GM21723 (cell line): ENCODE results near the gene SPOCK2.
"Not testable (repeated sequence)": the region's sequence is repeated elsewhere in the genome, so short reads cannot be mapped to it uniquely, and the experiment has no call there.

ENCODE experiments used
- ATAC-seq: cut with Tn5 transposase; IDR thresholded peaks from one replicate; pipeline ENCODE4 v1.9.1; 2021; ENCODE audit warnings: mild to moderate bottlenecking, moderate library complexity; ENCODE audit not compliant: unreplicated experiment

The SPOCK2 gene

GRCh38 chr10:72087969-72088888 is at the start of gene SPOCK2:
Gene SPOCK2, minus strand, starts transcription at chr10:72088551. Its CDS starts 223 bp downstream, at chr10:72088328.
- ATAC-seq, result no peak

- no peak for ATAC-seq
Observed at GRCh38 chr10:72137583-72137982, 49.2 kb upstream of the SPOCK2 start.

DNA sequence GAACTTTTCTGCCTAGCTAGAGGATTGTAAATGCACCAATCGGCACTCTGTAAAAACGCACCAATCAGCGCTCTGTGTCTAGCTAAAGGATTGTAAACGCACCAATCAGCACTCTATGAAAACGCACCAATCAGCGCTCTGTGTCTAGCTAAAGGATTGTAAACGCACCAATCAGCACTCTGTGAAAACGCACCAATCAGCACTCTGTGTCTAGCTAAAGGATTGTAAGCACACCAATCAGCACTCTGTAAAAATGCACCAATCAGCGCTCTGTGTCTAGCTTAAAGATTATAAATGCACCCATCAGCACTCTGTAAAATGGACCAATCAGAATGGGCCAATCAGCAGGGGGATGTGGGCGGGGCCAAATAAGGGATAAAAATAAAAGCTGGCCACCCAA is 47.9 kb upstream of the SPOCK2 start:
- ATAC-seq, result not testable (repeated sequence)

DNA sequence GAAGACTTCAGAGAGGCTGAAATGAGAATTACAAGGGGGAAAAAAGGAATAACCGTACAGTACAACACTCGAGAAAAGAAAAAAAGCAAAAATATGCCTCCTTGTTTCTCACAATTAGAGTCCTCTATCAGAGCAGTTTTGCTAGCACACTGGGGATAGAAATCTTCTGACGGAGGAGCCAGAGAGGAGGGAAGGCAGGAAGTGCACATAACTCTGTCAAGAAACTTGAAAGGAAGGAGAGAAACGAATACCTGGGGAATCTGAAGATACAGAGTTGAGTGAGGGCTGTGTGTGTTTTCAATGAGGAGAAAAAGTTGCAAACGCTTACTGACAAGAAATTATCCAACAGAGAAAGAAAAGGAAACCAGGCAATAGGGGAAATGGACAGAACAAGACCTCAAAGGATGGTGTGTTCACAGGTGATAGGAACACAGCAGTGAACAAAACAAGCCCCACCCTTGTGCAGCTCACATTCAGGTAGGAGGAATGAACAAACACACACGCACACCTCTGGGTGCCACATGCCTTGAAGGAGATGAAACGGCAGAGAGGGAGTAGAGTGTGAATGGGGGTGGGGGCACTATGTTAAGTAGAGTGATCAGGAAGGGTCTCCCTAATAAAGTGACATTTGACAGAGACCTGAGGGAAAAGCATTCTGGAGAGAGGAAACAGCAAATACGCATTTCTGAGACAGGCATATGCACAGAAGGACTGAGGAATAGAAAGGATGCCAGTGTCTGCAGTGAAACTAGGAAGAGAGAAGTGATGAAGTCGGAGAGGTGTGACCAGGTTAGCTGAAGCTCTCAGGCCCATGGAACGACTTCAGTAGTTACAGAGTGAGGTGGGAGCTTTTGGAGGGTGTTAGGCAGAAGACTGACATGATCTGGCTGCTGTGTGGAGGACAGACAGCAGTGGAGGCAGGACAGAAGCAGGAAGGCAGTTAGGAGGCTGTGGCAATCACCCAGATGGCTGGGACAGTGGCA is 46.7 kb upstream of the SPOCK2 start:
- no peak for ATAC-seq

DNA sequence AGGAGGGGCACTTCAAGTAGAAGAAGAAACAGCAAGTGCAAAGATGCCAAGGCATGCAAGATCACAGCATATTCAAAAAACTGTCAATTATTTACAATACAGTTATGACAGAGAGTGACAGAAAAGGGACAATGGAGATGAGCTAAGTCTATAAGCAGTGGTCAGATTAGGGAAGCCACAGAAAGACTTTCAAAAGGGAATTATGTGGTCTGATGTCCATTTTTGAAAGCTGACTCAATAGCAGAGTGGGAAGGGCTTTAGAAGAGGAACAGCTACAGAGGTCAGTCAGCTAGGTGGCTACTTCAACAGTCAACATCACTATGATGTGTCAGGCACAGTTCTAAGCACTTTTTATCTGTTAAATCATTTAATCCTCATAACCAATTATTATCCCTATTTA is 45.2 kb upstream of the SPOCK2 start:
- peak; percentile 62 for ATAC-seq

GRCh38 chr10:72132854-72133253 is 44.5 kb upstream of the SPOCK2 start:
- ATAC-seq, result peak; percentile 5

GRCh38 chr10:72127571-72127970 is 39.2 kb upstream of the SPOCK2 start:
- ATAC-seq, result no peak

GRCh38 chr10:72126872-72127232 is 38.5 kb upstream of the SPOCK2 start:
- ATAC-seq, result no peak

GRCh38 chr10:72126184-72126871 is 38.0 kb upstream of the SPOCK2 start:
- ATAC-seq, result no peak

DNA sequence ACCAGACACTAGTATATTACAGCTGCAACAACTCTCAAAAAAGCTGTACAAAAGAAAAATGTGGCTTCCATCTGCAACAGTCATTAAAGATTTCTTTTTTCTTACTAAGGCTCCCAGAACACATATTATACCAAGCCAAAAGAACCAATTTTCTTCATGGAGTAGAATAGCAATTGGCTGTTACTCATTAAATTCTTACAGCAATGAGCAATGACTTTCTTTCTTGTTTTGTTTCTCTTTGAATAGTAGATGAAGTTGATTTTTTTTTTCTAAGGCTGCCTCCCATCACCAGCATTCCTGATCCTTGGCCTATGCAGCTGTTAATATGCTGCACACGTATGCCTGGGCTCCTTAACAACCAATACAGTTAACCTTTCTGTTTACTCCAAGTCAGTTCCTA is 36.6 kb upstream of the SPOCK2 start:
- ATAC-seq, result no peak

GRCh38 chr10:72124381-72124780 is 36.0 kb upstream of the SPOCK2 start:
- ATAC-seq, result no peak

- no peak for ATAC-seq
Observed at GRCh38 chr10:72123616-72124015, 35.3 kb upstream of the SPOCK2 start.

GRCh38 chr10:72122221-72122620 is 33.9 kb upstream of the SPOCK2 start:
- no peak for ATAC-seq

DNA sequence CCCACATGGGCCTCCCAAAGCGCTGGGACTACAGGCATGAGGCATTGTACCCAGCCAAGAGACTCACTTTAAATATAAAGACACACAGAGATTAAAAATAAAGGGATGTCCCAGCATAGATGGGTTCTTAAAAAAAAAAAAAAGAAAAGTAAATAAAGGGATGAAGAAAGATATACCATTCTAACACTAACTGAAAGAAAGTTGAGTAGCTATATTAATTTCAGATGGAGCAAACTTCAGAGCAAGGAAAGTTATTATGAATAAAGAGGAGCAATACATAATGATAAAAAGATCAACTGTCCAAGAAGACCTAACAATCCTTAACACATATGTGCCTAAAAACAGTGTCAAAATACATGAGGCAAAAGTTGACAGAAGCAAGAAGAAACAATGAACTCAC is 33.0 kb upstream of the SPOCK2 start:
- ATAC-seq, result no peak

DNA sequence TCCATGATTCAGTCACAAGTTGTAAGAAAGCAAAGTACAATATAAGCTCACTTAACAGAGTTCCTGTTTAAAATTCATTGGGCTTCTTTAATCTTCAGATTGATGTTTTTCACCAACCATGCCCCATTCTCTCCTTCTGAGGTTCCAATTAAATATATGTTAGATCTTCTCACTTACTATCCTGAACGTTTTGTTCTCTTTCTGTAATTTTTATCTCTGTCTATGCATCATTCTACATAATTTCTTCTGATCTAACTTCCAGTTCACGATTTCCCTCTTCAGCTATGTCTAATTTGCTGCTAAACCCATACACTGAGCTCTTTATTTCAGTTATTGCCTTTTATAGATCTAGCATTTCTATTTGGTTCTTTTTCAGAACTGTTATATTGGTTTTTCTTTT is 28.0 kb upstream of the SPOCK2 start:
- no peak for ATAC-seq

DNA sequence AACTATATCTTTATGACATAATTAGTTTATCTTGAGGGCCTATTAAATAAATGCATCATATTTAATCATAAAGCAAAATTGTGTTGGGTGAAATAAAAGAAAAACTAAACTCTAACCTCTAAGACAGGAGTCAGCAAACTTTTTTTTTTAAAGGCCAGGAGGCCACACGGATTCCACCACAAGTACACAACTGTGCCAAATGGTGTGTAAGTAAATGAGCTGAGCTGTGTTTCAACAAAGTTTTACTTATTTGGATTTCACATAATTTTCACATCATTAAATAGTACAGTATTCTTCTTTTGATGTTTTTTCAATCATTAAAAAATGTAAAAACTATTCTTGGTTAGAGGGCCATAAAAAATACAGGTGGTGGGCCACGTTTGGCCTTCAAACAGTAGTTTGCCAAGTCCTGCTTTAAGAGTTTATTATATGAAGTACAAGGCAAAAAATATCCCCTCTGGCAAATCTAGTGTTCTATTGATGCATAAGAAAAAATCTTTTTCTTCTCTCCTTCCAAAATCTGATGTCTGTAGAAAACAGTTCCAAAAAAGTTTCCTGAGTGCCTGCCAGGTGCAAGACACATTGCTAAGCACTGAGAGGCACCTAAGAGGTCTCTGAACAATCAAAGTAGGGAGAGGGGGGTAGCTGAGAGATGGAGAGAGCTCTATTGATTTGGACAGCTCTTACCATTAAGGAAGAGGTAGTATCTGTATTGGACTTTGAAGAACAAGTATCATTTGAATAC is 26.5 kb upstream of the SPOCK2 start:
- ATAC-seq, result no peak

GRCh38 chr10:72110673-72111401 is 22.5 kb upstream of the SPOCK2 start:
- ATAC-seq, result no peak

- no peak for ATAC-seq
Observed at GRCh38 chr10:72109636-72110157, 21.3 kb upstream of the SPOCK2 start.

- ATAC-seq, result no peak
Observed at GRCh38 chr10:72108830-72109635, 20.7 kb upstream of the SPOCK2 start.
